ENCODE results near the gene ATM. TPM values are rescaled to one million over a fixed set of nuclear protein-coding genes. Genes with fewer than 3 reads are reported as not detected.

The ATM gene
- total RNA-seq, 1 donor from 2014 or later: 30.1 TPM

- Histone ChIP-seq H3K4me1 (peaks cover 34% of the 10 kb centered on the region), H3K36me3 (peaks cover 51% of the 10 kb centered on the region), H3K4me3 (no peak overlapping the region), H3K27me3 (ENCODE audit: low read depth) (no peaks in the 10 kb centered on the region), H3K27ac (replicated peaks) (no peak overlapping the region), H3K9me3 (replicated peaks) (no peaks in the 10 kb centered on the region)
- intact Hi-C loops (cut with micrococcal nuclease): no loop called here
- DNase-seq: no peak
- no peak for TF ChIP-seq CTCF (IDR thresholded peaks at IDR 0.05; ENCODE audit: borderline replicate concordance)
Observed at GRCh38 chr11:108228251-108228650, 5.4 kb downstream of the ATM start.

GRCh38 chr11:108233277-108233945, 10.5 kb downstream of the ATM start:
- Histone ChIP-seq H3K4me1 (peaks cover 4% of the 10 kb centered on the region), H3K27me3 (ENCODE audit: low read depth) (no peaks in the 10 kb centered on the region), H3K27ac (replicated peaks) (no peak overlapping the region), H3K36me3 (peaks cover 81% of the 10 kb centered on the region), H3K9me3 (replicated peaks) (no peaks in the 10 kb centered on the region), H3K4me3 (no peak overlapping the region)
- intact Hi-C loops (cut with micrococcal nuclease): no loop called here
- no peak for TF ChIP-seq CTCF (IDR thresholded peaks at IDR 0.05; ENCODE audit: borderline replicate concordance)
- DNase-seq: no peak

DNA sequence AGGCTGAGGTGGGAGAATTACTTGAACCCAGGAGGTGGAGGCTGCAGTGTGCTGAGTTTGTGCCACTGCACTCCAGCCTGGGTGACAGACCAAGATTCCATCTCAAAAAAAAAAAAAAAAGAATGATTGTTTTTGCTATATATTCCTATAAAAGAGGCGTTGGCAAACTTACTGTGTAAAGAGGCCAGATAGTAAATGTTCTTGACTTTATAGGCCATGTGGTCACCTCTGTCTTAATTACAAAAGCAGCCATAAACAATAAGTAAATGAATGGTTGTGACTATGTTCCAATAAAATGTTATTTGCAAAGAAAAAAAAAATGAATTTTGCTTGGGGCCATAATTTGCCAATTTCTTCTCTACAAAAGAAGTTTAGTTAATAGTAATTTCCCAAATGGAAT, 12.3 kb downstream of the ATM start:
- peaks cover 79% of the 10 kb centered on the region for H3K36me3 ChIP-seq
- intact Hi-C loops (cut with micrococcal nuclease): no loop called here
- no peaks in the 10 kb centered on the region for H3K27me3 ChIP-seq (ENCODE audit: low read depth)
- H3K27ac ChIP-seq (replicated peaks): no peak overlapping the region
- H3K9me3 ChIP-seq (replicated peaks): no peaks in the 10 kb centered on the region
- H3K4me3 ChIP-seq: no peak overlapping the region
- no peak for DNase-seq
- peaks cover 4% of the 10 kb centered on the region for H3K4me1 ChIP-seq
- TF ChIP-seq CTCF (IDR thresholded peaks at IDR 0.05; ENCODE audit: borderline replicate concordance): no peak

GRCh38 chr11:108235633-108236032, 12.8 kb downstream of the ATM start:
- peaks cover 75% of the 10 kb centered on the region for H3K36me3 ChIP-seq
- TF ChIP-seq CTCF (IDR thresholded peaks at IDR 0.05; ENCODE audit: borderline replicate concordance): no peak
- intact Hi-C loops (cut with micrococcal nuclease): no loop called here

DNA sequence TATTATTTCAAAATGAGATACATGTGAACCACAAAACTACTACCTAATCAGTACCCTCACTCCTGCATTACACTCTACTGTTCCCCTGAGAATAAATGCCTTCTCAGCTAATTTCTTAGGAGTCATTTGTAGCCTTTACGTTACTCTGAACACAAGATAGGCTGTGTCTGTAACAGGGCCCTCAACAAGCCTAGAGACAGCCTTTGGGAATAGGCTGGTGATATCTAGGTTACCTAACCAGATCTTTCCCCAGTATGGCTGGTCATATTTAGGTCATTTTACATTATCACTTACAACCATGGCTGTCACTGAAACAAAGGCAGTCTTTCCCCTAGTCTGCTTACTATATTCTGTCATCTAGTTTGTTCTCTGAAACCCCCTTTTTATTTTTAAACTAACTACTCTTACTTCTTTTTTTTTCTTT, 14.2 kb downstream of the ATM start:
- intact Hi-C loops (cut with micrococcal nuclease): no loop called here
- H3K4me3 ChIP-seq: no peak overlapping the region
- no peaks in the 10 kb centered on the region for H3K9me3 ChIP-seq (replicated peaks)
- no peak for DNase-seq
- no peak for TF ChIP-seq CTCF (IDR thresholded peaks at IDR 0.05; ENCODE audit: borderline replicate concordance)
- no peaks in the 10 kb centered on the region for H3K27me3 ChIP-seq (ENCODE audit: low read depth)
- H3K36me3 ChIP-seq: peaks cover 75% of the 10 kb centered on the region
- peaks cover 4% of the 10 kb centered on the region for H3K4me1 ChIP-seq
- no peak overlapping the region for H3K27ac ChIP-seq (replicated peaks)

More at GRCh38 chr11:108235633-108236032, 12.8 kb downstream of the ATM start:
- no peak for DNase-seq
- H3K27ac ChIP-seq (replicated peaks): no peak overlapping the region
- H3K4me1 ChIP-seq: peaks cover 4% of the 10 kb centered on the region
- H3K27me3 ChIP-seq (ENCODE audit: low read depth): no peaks in the 10 kb centered on the region
- no peaks in the 10 kb centered on the region for H3K9me3 ChIP-seq (replicated peaks)
- H3K4me3 ChIP-seq: no peak overlapping the region
